Endothelial cell of umbilical vein (primary cell): Measurements from ENCODE around the gene SRGAP1. TPM values are rescaled to one million over a fixed set of nuclear protein-coding genes. Genes with fewer than 3 reads are reported as not detected.

Experiments
- BruUV-seq: library from RNA; stranded (reverse); fragments of 400-500 nt; replicated peaks from 2 replicates; lab custom pipeline; 2021; lab: Mats Ljungman, UMichigan
- CTCF ChIA-PET: fragments of 300-600, 350-600 bp; sonication (Branson Sonifier 250); formaldehyde crosslinking; loops from one replicate; lab custom pipeline; 2021; ENCODE audit warnings: antibody characterized with exemption, inconsistent platforms; lab: Charles Lee
- POLR2A ChIA-PET: fragments of 300-600, 350-600 bp; sonication (Branson Sonifier 250); formaldehyde crosslinking; loops from one replicate; lab custom pipeline; 2021; ENCODE audit warnings: antibody characterized with exemption, inconsistent platforms; lab: Charles Lee
- DNase-seq: peaks from one replicate; pipeline ENCODE4 v3.0.0-alpha.2; 2011; ENCODE audit warnings: low read depth, low spot score
- FAIRE-seq: peaks from 2 replicates; lab custom pipeline; 2011; peaks lifted over from hg19 to GRCh38; lab: Jason Lieb, UNC
- H2AFZ ChIP-seq: 2 replicates; pipeline ENCODE4 v1.6.0; 2012; ENCODE audit warnings: low read depth, low read length, control low read depth, inconsistent platforms
- H3K27ac ChIP-seq: 2 replicates; pipeline ENCODE4 v1.5.1; 2011; ENCODE audit warnings: low read depth, mild to moderate bottlenecking, control low read depth, low read length, moderate library complexity; ENCODE audit not compliant: insufficient read depth
- H3K27me3 ChIP-seq, 2 experiments: 2 replicates each; pipeline versions ENCODE4 v1.6.0 to v1.6.1; 2011; ENCODE audit warnings: low read length in 2 of 2, mixed read lengths in 1 of 2; ENCODE audit not compliant: control insufficient read depth in 2 of 2, insufficient read depth in 2 of 2
- H3K36me3 ChIP-seq, 2 experiments: 2 replicates in 1 of 2; 3 replicates in 1 of 2; pipeline ENCODE4 v1.5.1; 2011; ENCODE audit warnings: low read length in 2 of 2, mild to moderate bottlenecking in 1 of 2, moderate library complexity in 1 of 2; ENCODE audit not compliant: control insufficient read depth in 2 of 2, insufficient read depth in 2 of 2; ENCODE audit errors: extremely low read depth in 1 of 2
- H3K4me1 ChIP-seq: 3 replicates; pipeline ENCODE4 v1.5.1; 2011; ENCODE audit warnings: mild to moderate bottlenecking, low read length; ENCODE audit not compliant: control insufficient read depth, insufficient read depth; ENCODE audit errors: extremely low read depth
- H3K4me2 ChIP-seq: 2 replicates; pipeline ENCODE4 v1.6.1; 2011; ENCODE audit warnings: low read length, control low read depth, mixed read lengths; ENCODE audit not compliant: insufficient read depth
- H3K4me3 ChIP-seq, 3 experiments: fragments of 200-600 bp in 1 of 3; sonication (generic), shearing (Covaris generic) in 1 of 3; replicated peaks in 1 of 3; 2 replicates each; pipeline ENCODE4 v1.5.1; 2011 to 2016; ENCODE audit warnings: control low read depth in 3 of 3, low read length in 3 of 3, mild to moderate bottlenecking in 2 of 3, inconsistent platforms in 1 of 3, low read depth in 1 of 3, moderate library complexity in 1 of 3; ENCODE audit not compliant: insufficient read depth in 1 of 3
- H3K79me2 ChIP-seq: 2 replicates; pipeline ENCODE4 v1.6.0; 2012; ENCODE audit warnings: low read length, inconsistent platforms; ENCODE audit not compliant: control insufficient read depth, insufficient read depth
- H3K9ac ChIP-seq: replicated peaks from 2 replicates; pipeline ENCODE3; 2011; ENCODE audit warnings: low read length, control low read depth; ENCODE audit not compliant: insufficient read depth; ENCODE audit errors: extremely low read depth
- H3K9me1 ChIP-seq: replicated peaks from 3 replicates; pipeline ENCODE4 v1.6.0; 2011; ENCODE audit warnings: mild to moderate bottlenecking, low read length; ENCODE audit not compliant: control insufficient read depth, insufficient read depth; ENCODE audit errors: extremely low read depth
- H3K9me3 ChIP-seq: replicated peaks from 2 replicates; pipeline ENCODE4 v1.5.1; 2012; ENCODE audit warnings: low read length, inconsistent platforms; ENCODE audit not compliant: control insufficient read depth, insufficient read depth
- H4K20me1 ChIP-seq: replicated peaks from 2 replicates; pipeline ENCODE3; 2011; ENCODE audit warnings: mild to moderate bottlenecking, low read length; ENCODE audit not compliant: control insufficient read depth, insufficient read depth; ENCODE audit errors: extremely low read depth
- CTCF ChIP-seq, 2 donors: IDR thresholded peaks; 1 replicate in 1 of 2; 2 replicates in 1 of 2; pipeline ENCODE4 v1.5.1; 2011; ENCODE audit warnings: low read length in 2 of 2, mild to moderate bottlenecking in 2 of 2, moderate library complexity in 2 of 2, control low read depth in 1 of 2, inconsistent platforms in 1 of 2, low read depth in 1 of 2; ENCODE audit not compliant: insufficient read depth in 1 of 2; ENCODE audit errors: extremely low read depth in 1 of 2
- FOS ChIP-seq: IDR thresholded peaks from 2 replicates; pipeline ENCODE4 v1.6.1; 2011; ENCODE audit warnings: mild to moderate bottlenecking, low read length, moderate library complexity, borderline replicate concordance; ENCODE audit not compliant: insufficient read depth
- GATA2 ChIP-seq: IDR thresholded peaks from 2 replicates; pipeline ENCODE4 v1.7.0; 2011; ENCODE audit warnings: low read depth, mild to moderate bottlenecking, moderate library complexity, mixed read lengths, low read length; ENCODE audit not compliant: insufficient read length, insufficient read depth
- JUN ChIP-seq: IDR thresholded peaks from 2 replicates; pipeline ENCODE4 v1.6.1; 2011; ENCODE audit warnings: borderline replicate concordance, low read depth; ENCODE audit not compliant: insufficient read length, insufficient read depth
- dilution Hi-C: fragments of 300-500 bp; cut with MboI; formaldehyde crosslinking; loops from one replicate; pipeline ENCODE4 v1.15.0; 2019; ENCODE audit warnings: low sequenced_read_pairs; ENCODE audit not compliant: extremely low pct_ligation_motif_present
- intact Hi-C: fragments of 100-400 bp; cut with micrococcal nuclease; formaldehyde crosslinking; loops from one replicate; pipeline ENCODE4 v1.10.0; 2022
- polyA plus RNA-seq, 4 experiments: library from polyadenylated mRNA; depleted of rRNA in 3 of 4; stranded (reverse) in 3 of 4; unstranded in 1 of 4; fragments of >200 nt; gene quantifications; 2 replicates each; pipeline versions ENCODE4 v1.2.1 to v1.2.3, GENCODE V29; 2011 to 2012; ENCODE audit warnings: missing spikeins in 1 of 4
- total RNA-seq: library from RNA; stranded (reverse); gene quantifications from 2 replicates; pipeline ENCODE4 v1.2.3, GENCODE V29; 2021
- TF ChIP-seq, protein P1 (sequence below): IDR thresholded peaks from 2 replicates; pipeline ENCODE4 v1.6.1; 2011; ENCODE audit not compliant: insufficient read depth, insufficient read length

SRGAP1 gene
- total and polyA plus RNA-seq, 2 donors (not counting 3 experiments of a cell fraction or from before 2014, with no cell fraction given) = 4.9 to 16.3 TPM

- no TSS peak for BruUV-seq
- ChIA-PET POLR2A (interaction anchor here (0.7 kb wide), 2 partner anchors 64 to 841 kb away, joined by 3 to 6 read pairs; no protein-coding TSS in a partner anchor), CTCF (interaction anchor here (0.9 to 3.5 kb wide), 7 partner anchors 9 to 315 kb away, joined by 3 to 14 read pairs (median 3); partner anchors contain the start of gene SRGAP1)
- no peaks in the 10 kb centered on the region for H3K9me1 ChIP-seq
- FAIRE-seq (peak; percentile 66), DNase-seq (peak; percentile 63)
- H4K20me1 ChIP-seq = no peaks in the 10 kb centered on the region
- H3K9me3 ChIP-seq = no peaks in the 10 kb centered on the region
- H3K9ac ChIP-seq = peak overlapping the region; percentile 73
- TF ChIP-seq JUN (peak; percentile 32), FOS (no peak), CTCF (IDR thresholded peaks at IDR 0.05; ENCODE audit: extremely low read depth in 1 of 2, insufficient read depth in 1 of 2, low read depth in 1 of 2, low read length in 2 of 2) (no peak), GATA2 (no peak)
- TF ChIP-seq, protein P1, sequence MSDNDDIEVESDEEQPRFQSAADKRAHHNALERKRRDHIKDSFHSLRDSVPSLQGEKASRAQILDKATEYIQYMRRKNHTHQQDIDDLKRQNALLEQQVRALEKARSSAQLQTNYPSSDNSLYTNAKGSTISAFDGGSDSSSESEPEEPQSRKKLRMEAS = no peak
- peaks cover 19% of the 10 kb centered on the region for H3K79me2 ChIP-seq
- no peak overlapping the region for H3K4me3 ChIP-seq
- dilution Hi-C loops (no loop called here), intact Hi-C loops (loop anchor here (5.0 kb wide), 1 partner anchor 623 kb away; no protein-coding TSS in a partner anchor)
- H3K36me3 ChIP-seq = peaks cover 0 to 3% of the 10 kb centered on the region in 2 experiments
- peak overlapping the region; percentile 89 for H3K27ac ChIP-seq
- peak overlapping the region; percentile 20 for H3K4me2 ChIP-seq
- H2AFZ ChIP-seq = peak overlapping the region; percentile 34
- H3K27me3 ChIP-seq = no peaks in the 10 kb centered on the region
- peaks cover 51% of the 10 kb centered on the region for H3K4me1 ChIP-seq
These were observed 70.8 kb downstream of the SRGAP1 start for GRCh38 chr12:63915105-63915800.
